Measurements from ENCODE around the gene NET1.
A peak's percentile ranks its signal among the peaks of the same experiment; 100 is the strongest.
"Not testable (repeated sequence)": the region's sequence is repeated elsewhere in the genome, so short reads cannot be mapped to it uniquely, and the experiment has no call there.

Gene NET1

GRCh38 chr10:5412277-5412941 lies at the start of gene NET1:
TSS of gene NET1 (plus strand) at chr10:5412557. CDS start at chr10:5412693, 136 bp downstream.
- peak; percentile 53 to 56 for DNase-seq (ENCODE audit: low read depth in 2 of 2)

GRCh38 chr10:5362873-5363272 lies 49.5 kb upstream of the NET1 start:
- DNase-seq (ENCODE audit: low read depth in 2 of 2), result no peak

- no peak for DNase-seq (ENCODE audit: low read depth in 2 of 2)
Observed at GRCh38 chr10:5364374-5364773, 48.0 kb upstream of the NET1 start.

- no peak for DNase-seq (ENCODE audit: low read depth in 2 of 2)
Observed at GRCh38 chr10:5364890-5365338, 47.4 kb upstream of the NET1 start, which contains the start of gene UCN3. TSS of gene UCN3 (plus strand) at chr10:5364966. CDS start at chr10:5373721, 8,755 bp downstream.

- DNase-seq (ENCODE audit: low read depth in 2 of 2), result no peak
Observed at GRCh38 chr10:5365928-5366327, 46.4 kb upstream of the NET1 start.

- no peak for DNase-seq (ENCODE audit: low read depth in 2 of 2)
Observed at GRCh38 chr10:5369362-5370158, 42.8 kb upstream of the NET1 start.

- DNase-seq (ENCODE audit: low read depth in 2 of 2), result no peak
Observed at GRCh38 chr10:5370493-5371352, 41.6 kb upstream of the NET1 start.

- DNase-seq (ENCODE audit: low read depth in 2 of 2), result no peak
Observed at GRCh38 chr10:5373307-5373706, 39.0 kb upstream of the NET1 start.

GRCh38 chr10:5373891-5374611 lies 38.3 kb upstream of the NET1 start:
- no peak for DNase-seq (ENCODE audit: low read depth in 2 of 2)

GRCh38 chr10:5376450-5376849 lies 35.9 kb upstream of the NET1 start:
- DNase-seq (ENCODE audit: low read depth in 2 of 2), result no peak

- DNase-seq (ENCODE audit: low read depth in 2 of 2), result not testable (repeated sequence)
Observed at GRCh38 chr10:5379202-5379601, 33.2 kb upstream of the NET1 start.

- DNase-seq (ENCODE audit: low read depth in 2 of 2), result not testable (repeated sequence)
Observed at GRCh38 chr10:5380395-5380794, 32.0 kb upstream of the NET1 start.

- no peak for DNase-seq (ENCODE audit: low read depth in 2 of 2)
Observed at GRCh38 chr10:5381187-5381586, 31.2 kb upstream of the NET1 start.

GRCh38 chr10:5385224-5385623 lies 27.1 kb upstream of the NET1 start:
- DNase-seq (ENCODE audit: low read depth in 2 of 2), result no peak

GRCh38 chr10:5387169-5387568 lies 25.2 kb upstream of the NET1 start:
- no peak for DNase-seq (ENCODE audit: low read depth in 2 of 2)

- DNase-seq (ENCODE audit: low read depth in 2 of 2), result no peak
Observed at GRCh38 chr10:5390607-5391205, 21.7 kb upstream of the NET1 start.

- DNase-seq (ENCODE audit: low read depth in 2 of 2), result no peak
Observed at GRCh38 chr10:5391790-5392189, 20.6 kb upstream of the NET1 start.

GRCh38 chr10:5393529-5393928 lies 18.8 kb upstream of the NET1 start:
- DNase-seq (ENCODE audit: low read depth in 2 of 2), result no peak

GRCh38 chr10:5395168-5395567 lies 17.2 kb upstream of the NET1 start:
- no peak for DNase-seq (ENCODE audit: low read depth in 2 of 2)

GRCh38 chr10:5396556-5397300 lies 15.6 kb upstream of the NET1 start:
- no peak for DNase-seq (ENCODE audit: low read depth in 2 of 2)
